ENCODE data around the gene PIGC.
A peak's percentile ranks its signal among the peaks of the same experiment; 100 is the strongest.

The PIGC gene

GRCh38 chr1:172397221-172397620 is 46.6 kb downstream of the PIGC start:
- TF ChIP-seq CTCF (IDR thresholded peaks at IDR 0.05; ENCODE audit: extremely low read depth, insufficient read depth, missing control alignments), result no peak
- in situ Hi-C loops (cut with MboI; ENCODE audit: low pct_unique_long_range_greater_than_20kb, low sequenced_read_pairs, unreplicated experiment), result loop anchor here (10.0 to 25.0 kb wide), 3 partner anchors 52 to 392 kb away; no protein-coding TSS in a partner anchor
- peak; percentile 28 for DNase-seq (ENCODE audit: low spot score)

GRCh38 chr1:172395576-172395975 is 48.3 kb downstream of the PIGC start:
- in situ Hi-C loops (cut with MboI; ENCODE audit: low pct_unique_long_range_greater_than_20kb, low sequenced_read_pairs, unreplicated experiment), result loop anchor here (10.0 to 25.0 kb wide), 3 partner anchors 51 to 391 kb away; no protein-coding TSS in a partner anchor

GRCh38 chr1:172394811-172395210 is 49.1 kb downstream of the PIGC start:
- no peak for TF ChIP-seq CTCF (IDR thresholded peaks at IDR 0.05; ENCODE audit: extremely low read depth, insufficient read depth, missing control alignments)
- in situ Hi-C loops (cut with MboI; ENCODE audit: low pct_unique_long_range_greater_than_20kb, low sequenced_read_pairs, unreplicated experiment), result loop anchor here (10.0 to 25.0 kb wide), 3 partner anchors 50 to 390 kb away; no protein-coding TSS in a partner anchor
- DNase-seq (ENCODE audit: low spot score), result no peak

More at GRCh38 chr1:172395576-172395975, 48.3 kb downstream of the PIGC start:
- no peak for DNase-seq (ENCODE audit: low spot score)
- TF ChIP-seq CTCF (IDR thresholded peaks at IDR 0.05; ENCODE audit: extremely low read depth, insufficient read depth, missing control alignments), result no peak

- in situ Hi-C loops (cut with MboI; ENCODE audit: low pct_unique_long_range_greater_than_20kb, low sequenced_read_pairs, unreplicated experiment), result loop anchor here (10.0 to 25.0 kb wide), 3 partner anchors 49 to 389 kb away; no protein-coding TSS in a partner anchor
- DNase-seq (ENCODE audit: low spot score), result peak; percentile 56
- TF ChIP-seq CTCF (IDR thresholded peaks at IDR 0.05; ENCODE audit: extremely low read depth, insufficient read depth, missing control alignments), result no peak
These were observed 49.6 kb downstream of the PIGC start for GRCh38 chr1:172394141-172394751.

- peak; percentile 24 for DNase-seq (ENCODE audit: low spot score)
- no peak for TF ChIP-seq CTCF (IDR thresholded peaks at IDR 0.05; ENCODE audit: extremely low read depth, insufficient read depth, missing control alignments)
- in situ Hi-C loops (cut with MboI; ENCODE audit: low pct_unique_long_range_greater_than_20kb, low sequenced_read_pairs, unreplicated experiment), result loop anchor here (10.0 to 25.0 kb wide), 3 partner anchors 49 to 389 kb away; no protein-coding TSS in a partner anchor
These were observed 50.5 kb downstream of the PIGC start for GRCh38 chr1:172393354-172393753.

GRCh38 chr1:172391976-172392375 is 51.9 kb downstream of the PIGC start:
- DNase-seq (ENCODE audit: low spot score), result no peak
- in situ Hi-C loops (cut with MboI; ENCODE audit: low pct_unique_long_range_greater_than_20kb, low sequenced_read_pairs, unreplicated experiment), result loop anchor here (10.0 to 25.0 kb wide), 3 partner anchors 47 to 387 kb away; no protein-coding TSS in a partner anchor
- no peak for TF ChIP-seq CTCF (IDR thresholded peaks at IDR 0.05; ENCODE audit: extremely low read depth, insufficient read depth, missing control alignments)
